Heart right ventricle (tissue), 16 donors: ENCODE results near the gene UNC93A. TPM values are rescaled to one million over a fixed set of nuclear protein-coding genes. Genes with fewer than 3 reads are reported as not detected.
"Not testable (repeated sequence)": the region's sequence is repeated elsewhere in the genome, so short reads cannot be mapped to it uniquely, and the experiment has no call there.

ENCODE experiments used
- ATAC-seq, 8 donors: fragments of 200-7000 bp; cut with Tn5 transposase; one replicate each; pipeline ENCODE4 v1.9.1; 2020; ENCODE audit warnings: mild to moderate bottlenecking in 8 of 8, moderate library complexity in 8 of 8, moderate number of reproducible peaks in 1 of 8
- DNase-seq, 2 donors: peaks; one replicate each; pipeline ENCODE4 v3.0.0-alpha.2; 2020
- H3K27ac ChIP-seq, 10 donors: fragments of 200-600 bp; sonication (generic) in 2 of 10; one replicate each; pipeline versions ENCODE4 v1.5.0 to v1.8.0; 2020 to 2022; ENCODE audit warnings: mild to moderate bottlenecking in 3 of 10
- H3K27me3 ChIP-seq, 7 donors: fragments of 200-600 bp; one replicate each; pipeline ENCODE4 v1.8.0; 2021 to 2022; ENCODE audit warnings: mild to moderate bottlenecking in 2 of 7
- H3K36me3 ChIP-seq, 9 donors: fragments of 200-600 bp; sonication (generic) in 1 of 9; one replicate each; pipeline versions ENCODE4 v1.5.0 to v1.8.0; 2020 to 2022; ENCODE audit warnings: mild to moderate bottlenecking in 2 of 9
- H3K4me1 ChIP-seq, 9 donors: fragments of 200-600 bp; sonication (generic) in 1 of 9; one replicate each; pipeline versions ENCODE4 v1.5.0 to v1.8.0; 2020 to 2022; ENCODE audit warnings: mild to moderate bottlenecking in 4 of 9
- H3K4me3 ChIP-seq, 10 donors: fragments of 200-600 bp; sonication (generic) in 2 of 10; one replicate each; pipeline versions ENCODE4 v1.5.0 to v1.8.0; 2020 to 2022; ENCODE audit warnings: mild to moderate bottlenecking in 7 of 10, moderate library complexity in 2 of 10
- H3K9me3 ChIP-seq, 11 donors: fragments of 200-600 bp in 10 of 11; sonication (generic) in 2 of 11; one replicate each; pipeline versions ENCODE4 v1.5.0 to v1.8.0; 2013 to 2022; ENCODE audit warnings: mild to moderate bottlenecking in 2 of 11, control low read depth in 1 of 11, moderate library complexity in 1 of 11
- WGBS, 2 donors: extraction: QIAGEN DNeasy Blood & Tissue Kit; methylation state at CpG; one replicate each; pipeline ENCODE4 v1.1.7; 2013; ENCODE audit warnings: inconsistent platforms in 1 of 2; 5-methylcytosine and 5-hydroxymethylcytosine counted together
- intact Hi-C, 10 donors: fragments of 100-400 bp; cut with DNase I; formaldehyde crosslinking; loops; one replicate each; pipeline versions ENCODE4 v1.11.1 to v1.14.2; 2022
- polyA plus RNA-seq, 2 donors: library from polyadenylated mRNA; stranded (reverse); fragments of 200-250 nt; gene quantifications; one replicate each; pipeline ENCODE4 v1.2.3, GENCODE V29; 2013
- total RNA-seq, 10 donors: library from RNA; stranded (reverse); fragmentation: NEBNext Ultra II Directional in 3 of 10; extraction: Animal tissue kit (Norgen Biotek cat#: 25700) in 3 of 10; gene quantifications; one replicate each; pipeline versions ENCODE4 v1.2.1 to v1.2.4, GENCODE V29; 2021 to 2023
- TF ChIP-seq, protein P1 (sequence below), 9 donors: fragments of 200-600 bp; sonication (generic) in 2 of 9; IDR thresholded peaks; one replicate each; pipeline versions ENCODE4 v1.5.0 to v1.8.0; 2021 to 2022; ENCODE audit warnings: antibody characterized with exemption in 9 of 9, mild to moderate bottlenecking in 5 of 9, moderate library complexity in 1 of 9
- donor health status: Arrhythmogenic right ventricular cardiomyopathy.
- donor health status: ischemic (EF 13 %, LVEDD 7.1; RV severe dilation, severe dysfunction).
- donor health status: healthy with polysubstance abuse.
- donor health status: DM: no; HTN: yes; CAD: no.
- donor health status: DM: no; HTN: no; CAD: no.
- donor health status: ischemic (EF 25% LVEDD 6.9; RV normal size, moderate dysfunction).
- donor health status: ischemic (EF 25% LVEDD 5.7; RV mildly dilated, moderate dysfunction).
- donor health status: healthy.
- donor health status: DM: yes; HTN: yes; CAD: no.
- donor health status: Ischemic cardiomyopathy.
- donor health status: ischemic (EF 35%, LVEDD 5.7; RV mildly dilated, moderate dysfunction).
- donor health status: nonischemic (EF 11% LVEDD 7.7; RV severe dilation, severe dysfunction).
- donor health status: DM: yes; HTN: yes; CAD: no.
- donor health status: PGD.
- donor health status: ischemic (EF 29% LVEDD 5.4; RV normal size, mild dysfunction).
- donor health status: nonischemic (EF 23%, LVEDD 6.1; RV moderate dilation, normal function).

Gene UNC93A
- total and polyA plus RNA-seq, 12 donors: not detected

DNA sequence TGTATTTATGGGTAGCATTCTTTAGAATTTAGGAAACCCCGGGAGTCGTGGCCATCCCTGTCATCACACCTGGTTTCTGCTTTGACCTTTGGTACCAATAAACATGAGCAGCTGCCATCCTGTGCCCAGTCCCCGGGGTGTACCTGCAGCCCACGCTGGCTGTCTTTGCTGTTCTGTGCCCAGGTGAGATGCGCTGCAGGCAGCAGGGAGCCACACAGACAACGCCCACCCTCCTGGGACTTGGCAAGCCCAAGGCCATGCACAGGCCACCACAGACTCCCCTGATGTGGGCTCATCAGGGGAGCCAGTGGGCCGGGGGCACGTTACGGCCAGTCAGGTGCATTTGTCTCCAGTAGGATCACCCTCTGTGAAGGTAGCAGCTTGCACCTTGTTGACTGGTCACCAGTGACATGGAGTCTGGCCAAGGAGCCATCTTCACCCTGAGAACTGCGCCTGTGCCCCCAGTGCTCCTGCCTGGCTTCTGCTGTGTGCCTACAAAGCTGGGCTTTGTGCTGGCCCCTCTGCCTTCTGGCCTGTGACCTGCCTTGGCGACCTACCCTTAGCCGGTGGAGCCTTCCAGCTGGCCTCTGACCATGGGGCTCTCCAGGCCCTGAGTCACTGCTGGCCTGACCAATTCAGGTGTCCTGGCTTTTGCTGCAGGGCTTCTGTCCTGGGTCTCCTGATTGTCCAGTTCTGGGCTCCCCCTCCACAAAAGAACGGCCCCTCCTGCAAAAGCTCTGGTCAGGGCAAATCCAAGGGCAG lies 14.2 kb upstream of the UNC93A start:
- DNase-seq: no peak
- ATAC-seq: peak in 1 of 8 donors; percentile 15
- WGBS, 2 donors: 84 to 89% methylated on average over 13 of the region's 13 CpGs

DNA sequence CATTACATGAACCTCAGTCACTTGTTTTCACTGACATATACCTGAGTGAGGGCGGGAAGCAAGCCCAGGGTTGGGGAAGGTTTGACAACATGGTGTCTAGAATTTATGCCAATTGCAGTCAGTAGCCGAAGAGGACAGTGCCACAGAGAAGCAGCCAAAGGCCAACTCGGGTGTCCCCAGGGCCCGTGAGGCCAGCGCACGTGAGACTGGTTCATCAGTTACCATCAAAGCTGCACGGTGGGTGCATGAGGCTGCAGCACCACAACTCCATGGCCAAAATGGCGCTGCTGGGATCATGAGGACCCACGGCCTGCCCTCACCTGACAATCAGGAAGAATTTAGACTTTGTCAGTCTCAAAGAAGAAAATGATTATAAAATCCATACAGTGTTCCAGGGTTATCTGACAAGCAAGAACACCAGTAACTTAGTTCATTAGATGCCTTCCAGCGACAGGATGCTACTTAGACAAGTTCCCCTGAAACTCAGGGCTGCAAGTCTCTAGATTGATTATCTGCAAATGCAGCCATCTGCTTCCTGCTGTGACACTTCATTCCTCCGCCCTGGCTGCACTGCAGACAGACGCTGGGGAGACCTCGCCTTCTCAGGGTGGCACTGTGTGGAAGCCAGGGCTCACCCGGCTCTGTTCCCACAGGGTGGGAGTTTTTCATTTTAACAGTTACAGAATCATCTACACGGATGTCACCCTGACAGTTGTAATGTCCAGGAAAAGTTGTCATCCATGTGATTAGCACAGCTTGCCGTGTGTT lies 12.8 kb upstream of the UNC93A start:
- WGBS, 2 donors: 74 to 78% methylated on average over 13 of the region's 16 CpGs
- peaks cover 0 to 40% (median 22%) of the 10 kb centered on the region in 7 donors for H3K27me3 ChIP-seq
- DNase-seq, intact Hi-C loops, H3K4me3 ChIP-seq, H3K36me3 ChIP-seq, H3K4me1 ChIP-seq, ATAC-seq, H3K27ac ChIP-seq, H3K9me3 ChIP-seq: not testable (repeated sequence)

More for the DNA sequence above, 14.2 kb upstream of the UNC93A start:
- Histone ChIP-seq H3K4me1 (no peaks in the 10 kb centered on the region), H3K9me3 (no peaks in the 10 kb centered on the region), H3K36me3 (no peaks in the 10 kb centered on the region), H3K27me3 (peaks cover 0 to 40% (median 22%) of the 10 kb centered on the region in 7 donors), H3K4me3 (no peak overlapping the region), H3K27ac (no peak overlapping the region)
- TF ChIP-seq, protein P1, sequence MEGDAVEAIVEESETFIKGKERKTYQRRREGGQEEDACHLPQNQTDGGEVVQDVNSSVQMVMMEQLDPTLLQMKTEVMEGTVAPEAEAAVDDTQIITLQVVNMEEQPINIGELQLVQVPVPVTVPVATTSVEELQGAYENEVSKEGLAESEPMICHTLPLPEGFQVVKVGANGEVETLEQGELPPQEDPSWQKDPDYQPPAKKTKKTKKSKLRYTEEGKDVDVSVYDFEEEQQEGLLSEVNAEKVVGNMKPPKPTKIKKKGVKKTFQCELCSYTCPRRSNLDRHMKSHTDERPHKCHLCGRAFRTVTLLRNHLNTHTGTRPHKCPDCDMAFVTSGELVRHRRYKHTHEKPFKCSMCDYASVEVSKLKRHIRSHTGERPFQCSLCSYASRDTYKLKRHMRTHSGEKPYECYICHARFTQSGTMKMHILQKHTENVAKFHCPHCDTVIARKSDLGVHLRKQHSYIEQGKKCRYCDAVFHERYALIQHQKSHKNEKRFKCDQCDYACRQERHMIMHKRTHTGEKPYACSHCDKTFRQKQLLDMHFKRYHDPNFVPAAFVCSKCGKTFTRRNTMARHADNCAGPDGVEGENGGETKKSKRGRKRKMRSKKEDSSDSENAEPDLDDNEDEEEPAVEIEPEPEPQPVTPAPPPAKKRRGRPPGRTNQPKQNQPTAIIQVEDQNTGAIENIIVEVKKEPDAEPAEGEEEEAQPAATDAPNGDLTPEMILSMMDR (IDR thresholded peaks at IDR 0.05): no peak
- intact Hi-C loops: no loop called here

DNA sequence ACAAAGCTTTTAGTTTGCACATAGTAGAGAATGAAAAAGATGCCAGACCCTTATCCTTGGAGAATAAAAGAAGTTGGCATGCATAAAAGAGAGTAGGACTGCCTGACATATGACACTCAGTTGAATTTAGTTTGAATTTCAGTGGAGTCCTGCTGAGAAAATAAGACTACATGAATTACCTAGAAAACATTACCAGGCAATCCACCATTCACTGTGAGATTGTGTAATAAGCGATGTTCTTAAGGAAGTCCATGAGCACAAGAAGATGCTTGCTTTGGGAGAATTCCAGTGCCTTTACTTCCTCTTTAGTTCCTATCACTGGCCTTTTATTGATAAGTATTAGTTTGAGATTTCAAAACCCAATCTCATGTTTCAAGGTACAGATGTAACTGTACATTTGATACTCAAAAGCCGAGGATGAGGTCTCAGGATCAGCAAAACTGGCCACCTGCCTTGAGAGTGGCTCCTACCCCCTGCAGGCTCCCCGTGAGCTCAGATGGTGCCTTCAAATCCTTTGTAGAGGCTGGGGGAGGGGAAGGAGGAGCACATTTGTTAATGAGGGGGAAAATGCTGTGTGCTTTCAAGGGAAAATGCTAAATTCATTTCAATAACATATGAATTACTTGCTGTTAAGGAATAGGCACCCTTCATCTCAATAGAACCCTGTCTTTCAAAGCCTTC lies 11.2 kb upstream of the UNC93A start:
- Histone ChIP-seq H3K36me3 (no peaks in the 10 kb centered on the region), H3K27me3 (peaks cover 0 to 36% (median 22%) of the 10 kb centered on the region in 7 donors), H3K4me3 (no peak overlapping the region), H3K4me1 (no peaks in the 10 kb centered on the region), H3K27ac (no peak overlapping the region), H3K9me3 (no peaks in the 10 kb centered on the region)
- 81 to 84% methylated on average over 3 of the region's 3 CpGs for WGBS, 2 donors
- DNase-seq (no peak), ATAC-seq (no peak)
- intact Hi-C loops: loop anchor here in 5 of 10 donors (5.0 to 10.0 kb wide), 3 partner anchors 53 to 58 kb away; no protein-coding TSS in a partner anchor
- TF ChIP-seq, protein P1 (IDR thresholded peaks at IDR 0.05): no peak

DNA sequence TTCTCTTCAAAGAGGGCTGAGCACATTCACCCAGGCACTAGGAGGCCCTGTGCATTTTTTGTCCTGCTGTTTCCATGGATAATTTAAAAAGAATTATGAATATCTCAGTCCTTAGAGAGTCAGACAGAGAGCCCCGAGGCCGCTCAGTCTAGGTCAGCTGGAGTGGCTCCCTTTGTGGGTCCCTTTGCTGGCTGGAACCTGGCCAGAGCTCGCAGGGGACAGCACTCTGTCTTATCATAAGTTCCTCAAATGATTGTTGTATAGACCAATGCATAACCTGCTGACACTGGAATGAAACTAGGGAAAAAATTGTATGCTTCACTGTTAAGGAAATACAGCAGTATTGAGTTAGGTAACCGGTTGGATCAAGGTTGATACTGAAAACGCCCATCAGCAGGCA lies 10.6 kb upstream of the UNC93A start:
- not testable (repeated sequence) for H3K4me1 ChIP-seq, ATAC-seq, H3K27ac ChIP-seq, H3K36me3 ChIP-seq, H3K9me3 ChIP-seq, DNase-seq, H3K4me3 ChIP-seq
- peaks cover 0 to 36% (median 24%) of the 10 kb centered on the region in 7 donors for H3K27me3 ChIP-seq
- intact Hi-C loops: loop anchor here in 5 of 10 donors (5.0 to 10.0 kb wide), 3 partner anchors 53 to 58 kb away; no protein-coding TSS in a partner anchor
- 52 to 60% methylated on average over 5 of the region's 5 CpGs for WGBS, 2 donors

DNA sequence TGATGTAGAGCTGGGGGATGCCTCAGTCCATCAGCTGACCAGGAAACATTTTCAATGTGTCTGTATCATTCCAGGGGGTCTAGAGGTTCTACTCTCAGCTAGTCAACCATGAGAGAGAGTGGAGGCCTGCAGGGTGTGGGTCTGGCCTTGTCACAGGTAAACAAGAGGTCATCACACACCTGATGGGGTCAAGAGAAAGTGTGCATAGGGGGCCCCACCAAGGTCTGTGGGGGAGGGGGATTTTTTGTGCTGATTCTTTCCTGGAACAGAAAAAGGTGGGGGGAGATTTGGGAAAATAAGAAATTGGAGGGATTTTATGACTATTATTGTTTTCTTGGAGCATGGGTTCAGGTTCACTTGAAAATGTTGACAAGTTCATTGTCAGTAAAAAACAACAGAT lies 8.9 kb upstream of the UNC93A start:
- intact Hi-C loops: loop anchor here in 5 of 10 donors (5.0 to 10.0 kb wide), 3 partner anchors 55 to 60 kb away; no protein-coding TSS in a partner anchor
- H3K27ac ChIP-seq: no peak overlapping the region
- no peak overlapping the region for H3K4me3 ChIP-seq
- H3K4me1 ChIP-seq: no peaks in the 10 kb centered on the region
- no peaks in the 10 kb centered on the region for H3K36me3 ChIP-seq
- ATAC-seq: no peak
- peaks cover 0 to 23% (median 15%) of the 10 kb centered on the region in 7 donors for H3K27me3 ChIP-seq
- TF ChIP-seq, protein P1 (IDR thresholded peaks at IDR 0.05): no peak
- no peak for DNase-seq
- no peaks in the 10 kb centered on the region for H3K9me3 ChIP-seq

DNA sequence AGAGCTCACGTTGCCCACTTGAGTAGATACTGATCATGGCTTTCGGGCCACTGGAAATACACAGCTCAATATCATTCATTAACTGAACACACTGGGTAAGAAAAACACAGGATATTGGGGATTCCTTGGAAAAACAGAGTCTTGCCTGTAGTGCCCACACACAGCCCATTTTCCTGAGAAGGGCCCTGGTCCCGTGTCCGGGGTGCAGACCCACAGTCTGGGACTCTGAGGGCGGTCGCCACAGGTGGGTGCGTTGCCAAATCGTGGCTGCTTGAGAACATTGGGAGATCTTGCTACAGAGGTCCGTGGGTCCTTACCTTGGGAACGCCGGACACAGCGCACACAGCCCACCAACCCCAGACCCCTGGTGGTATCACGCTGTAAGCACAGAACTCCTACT lies 6.5 kb upstream of the UNC93A start:
- H3K27ac ChIP-seq, H3K36me3 ChIP-seq, ATAC-seq, H3K4me3 ChIP-seq, H3K4me1 ChIP-seq, H3K9me3 ChIP-seq, DNase-seq: not testable (repeated sequence)
- 93 to 95% methylated on average over 11 of the region's 13 CpGs for WGBS, 2 donors
- H3K27me3 ChIP-seq: peaks cover 0 to 15% (median 3%) of the 10 kb centered on the region in 7 donors
- intact Hi-C loops: loop anchor here in 5 of 10 donors (5.0 to 10.0 kb wide), 3 partner anchors 57 to 62 kb away; no protein-coding TSS in a partner anchor
